IPS-18c (cell line): Measurements from ENCODE around the gene PHYH.
"Not testable (repeated sequence)": the region's sequence is repeated elsewhere in the genome, so short reads cannot be mapped to it uniquely, and the experiment has no call there.

Source experiments
- H3K4me3 ChIP-seq: 2 replicates; pipeline ENCODE4 v1.7.0; 2013; ENCODE audit warnings: low read depth, mild to moderate bottlenecking, low read length, moderate library complexity; ENCODE audit not compliant: insufficient read depth
- H3K9me3 ChIP-seq: one replicate; pipeline ENCODE4 v1.6.1; 2013; ENCODE audit warnings: mild to moderate bottlenecking, low read length, moderate library complexity; ENCODE audit not compliant: control insufficient read depth, insufficient read depth

The PHYH gene

GRCh38 chr10:13247784-13248183, 52.1 kb downstream of the PHYH start:
- H3K4me3 ChIP-seq, result no peak overlapping the region
- no peaks in the 10 kb centered on the region for H3K9me3 ChIP-seq

- Histone ChIP-seq H3K9me3 (no peaks in the 10 kb centered on the region), H3K4me3 (no peak overlapping the region)
Observed at GRCh38 chr10:13247246-13247645, 52.6 kb downstream of the PHYH start.

DNA sequence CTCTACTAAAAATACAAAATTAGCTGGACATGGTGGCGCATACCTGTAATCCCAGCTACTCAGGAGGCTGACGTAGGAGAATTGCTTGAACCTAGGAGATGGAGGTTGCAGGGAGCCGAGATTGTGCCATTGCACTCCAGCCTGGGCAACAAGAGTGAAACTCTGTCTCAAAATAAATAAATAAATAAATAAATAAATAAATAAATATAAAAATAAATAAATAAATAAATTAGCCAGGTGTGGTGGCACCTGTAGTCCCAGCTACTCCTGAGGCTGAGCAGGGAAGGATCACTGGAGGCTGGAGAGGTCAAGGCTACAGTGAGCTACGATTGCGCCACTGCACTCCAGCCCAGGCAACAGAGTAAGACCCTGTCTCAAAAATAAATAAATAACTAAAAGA, 57.6 kb downstream of the PHYH start:
- not testable (repeated sequence) for H3K9me3 ChIP-seq

DNA sequence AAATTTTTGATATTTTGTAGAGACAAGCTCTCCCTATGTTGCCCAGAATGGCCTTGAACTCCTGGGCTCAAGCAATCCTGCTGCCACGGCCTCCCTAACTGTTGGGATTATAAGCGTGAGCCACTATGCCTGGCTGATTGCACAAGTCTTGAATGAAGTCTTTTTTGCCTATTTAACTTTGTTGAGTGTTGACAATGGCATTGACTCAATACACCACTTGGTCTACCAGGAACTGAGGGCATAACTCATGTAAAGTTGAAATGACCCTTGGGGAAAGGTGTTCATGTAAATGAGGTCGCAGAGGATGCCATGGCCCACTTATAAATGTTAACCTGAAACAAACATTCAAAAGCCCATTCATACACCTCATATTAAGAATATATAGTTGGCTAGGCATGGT, 58.3 kb downstream of the PHYH start:
- H3K4me3 ChIP-seq, result no peak overlapping the region
- H3K9me3 ChIP-seq, result no peaks in the 10 kb centered on the region

More for the DNA sequence above, 57.6 kb downstream of the PHYH start:
- not testable (repeated sequence) for H3K4me3 ChIP-seq

DNA sequence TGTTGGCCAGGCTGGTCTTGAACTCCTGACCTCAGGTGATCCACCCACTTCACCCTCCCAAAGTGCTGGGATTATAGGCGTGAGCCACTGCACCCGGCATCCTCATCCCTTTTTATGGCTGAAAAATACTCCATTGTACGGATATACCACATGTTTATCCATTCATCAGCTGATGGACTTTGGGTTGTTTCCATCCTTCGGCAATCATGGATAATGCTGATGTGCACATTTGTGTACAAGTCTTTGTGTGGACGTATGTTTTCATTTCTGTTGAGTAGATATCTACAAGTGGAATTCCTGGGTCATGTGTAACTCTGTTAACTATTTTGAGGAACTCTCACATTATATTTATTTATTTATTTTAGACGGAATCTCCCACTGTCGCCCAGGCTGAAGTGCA, 59.9 kb downstream of the PHYH start:
- H3K9me3 ChIP-seq, result no peaks in the 10 kb centered on the region
- no peak overlapping the region for H3K4me3 ChIP-seq

DNA sequence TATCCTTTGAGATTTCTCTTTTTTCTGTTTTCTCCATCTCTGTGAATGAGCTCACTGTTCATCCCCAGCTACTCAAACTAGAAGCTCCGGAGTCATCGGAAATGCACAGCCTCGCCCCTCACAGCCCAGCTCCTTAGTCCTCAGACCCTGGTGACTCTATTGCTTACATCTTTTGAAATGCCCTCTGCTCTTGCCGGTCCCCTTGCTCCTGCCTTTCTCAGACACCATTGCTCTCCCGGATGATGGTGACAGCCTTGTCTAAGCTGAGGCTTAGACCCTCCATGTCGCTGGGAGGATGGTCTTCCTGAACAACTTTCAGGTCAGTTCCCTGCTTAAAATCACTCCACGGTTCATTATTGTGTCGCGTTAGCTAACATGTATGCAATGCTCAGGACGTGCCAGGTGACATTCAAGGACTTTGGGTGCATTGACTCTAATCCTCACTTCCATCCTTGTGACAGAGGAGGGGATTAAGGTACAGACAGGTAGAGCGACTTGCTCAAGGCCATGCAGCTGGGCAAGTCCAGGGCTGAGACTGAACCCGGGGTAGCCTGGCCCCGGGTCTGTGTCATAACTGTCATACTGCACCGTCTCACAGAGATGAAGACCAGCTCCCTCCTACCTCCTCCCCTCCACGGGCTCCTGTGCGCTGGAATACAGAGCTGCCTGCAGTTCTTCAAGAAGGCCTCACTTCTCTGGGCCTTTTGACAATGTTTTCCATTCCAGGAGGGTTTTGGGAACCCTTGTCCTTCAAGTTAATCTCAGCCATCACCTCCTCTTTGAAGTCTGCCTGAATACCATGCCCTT, 61.4 kb downstream of the PHYH start:
- no peak overlapping the region for H3K4me3 ChIP-seq
- H3K9me3 ChIP-seq, result no peaks in the 10 kb centered on the region

- H3K9me3 ChIP-seq, result no peaks in the 10 kb centered on the region
Observed at GRCh38 chr10:13236638-13237037, 63.2 kb downstream of the PHYH start.

GRCh38 chr10:13234736-13235135, 65.1 kb downstream of the PHYH start:
- H3K9me3 ChIP-seq, H3K4me3 ChIP-seq: not testable (repeated sequence)

More at GRCh38 chr10:13236638-13237037, 63.2 kb downstream of the PHYH start:
- H3K4me3 ChIP-seq, result no peak overlapping the region

DNA sequence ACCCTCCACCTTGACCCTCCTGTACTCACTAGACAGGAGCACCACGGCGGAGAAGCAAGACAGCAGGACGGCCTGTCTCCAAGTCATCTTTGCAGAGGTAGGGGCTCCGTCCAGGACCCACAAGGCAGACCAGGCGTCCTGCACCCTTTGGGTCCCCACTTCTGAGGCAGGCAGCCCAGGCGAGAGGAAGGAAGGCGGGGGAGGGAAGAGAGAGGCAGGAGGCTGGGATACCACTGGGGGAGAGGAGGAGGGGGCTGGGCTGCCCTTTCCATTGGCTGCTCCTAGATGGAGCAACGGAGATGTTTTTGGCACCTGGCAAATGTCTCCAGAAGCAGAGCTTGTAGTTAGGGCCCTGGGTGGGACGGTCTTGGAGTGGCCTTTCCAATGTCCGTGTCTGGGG, 65.7 kb downstream of the PHYH start, which contains the start of gene UCMA:
Gene UCMA (minus strand): TSS at position 203 of the 400 bp plus-strand sequence. CDS start 116 bp downstream, at position 87.
- H3K9me3 ChIP-seq, result no peaks in the 10 kb centered on the region
- no peak within 1 kb of the TSS for H3K4me3 ChIP-seq

DNA sequence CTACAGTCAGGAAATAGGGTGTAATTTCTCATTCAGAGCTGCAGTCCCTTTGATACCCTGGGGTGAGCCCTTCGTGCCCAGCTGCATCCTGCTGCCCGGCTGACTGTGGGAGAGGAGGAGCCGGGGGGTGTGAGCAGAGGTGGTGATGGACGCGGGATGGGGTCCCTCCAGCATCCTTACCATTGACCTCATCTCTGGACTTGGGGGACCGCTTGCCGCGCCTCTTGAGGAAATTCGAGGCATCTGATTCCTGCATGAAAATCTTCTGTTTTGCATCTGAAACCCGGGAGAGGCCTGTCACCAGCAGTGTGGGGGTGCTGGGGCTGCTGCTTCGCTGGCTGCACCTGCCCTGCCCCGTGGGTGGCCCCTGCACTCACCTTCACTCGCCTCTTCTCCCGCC, 66.5 kb downstream of the PHYH start:
- H3K9me3 ChIP-seq, result no peaks in the 10 kb centered on the region

GRCh38 chr10:13231808-13232207, 68.1 kb downstream of the PHYH start:
- H3K9me3 ChIP-seq, result no peaks in the 10 kb centered on the region

More for the DNA sequence above, 66.5 kb downstream of the PHYH start:
- no peak overlapping the region for H3K4me3 ChIP-seq

GRCh38 chr10:13231190-13231589, 68.7 kb downstream of the PHYH start:
- H3K4me3 ChIP-seq, result no peak overlapping the region

More at GRCh38 chr10:13231808-13232207, 68.1 kb downstream of the PHYH start:
- H3K4me3 ChIP-seq, result no peak overlapping the region

More at GRCh38 chr10:13231190-13231589, 68.7 kb downstream of the PHYH start:
- no peaks in the 10 kb centered on the region for H3K9me3 ChIP-seq
